HG02840 (cell line): Measurements from ENCODE around the gene GFER.
A peak's percentile ranks its signal among the peaks of the same experiment; 100 is the strongest.

Experiments
- ATAC-seq: cut with Tn5 transposase; IDR thresholded peaks from one replicate; pipeline ENCODE4 v1.9.1; 2021; ENCODE audit warnings: mild to moderate bottlenecking, moderate library complexity, moderate number of reproducible peaks; ENCODE audit not compliant: unreplicated experiment, low FRiP score

GFER gene

DNA sequence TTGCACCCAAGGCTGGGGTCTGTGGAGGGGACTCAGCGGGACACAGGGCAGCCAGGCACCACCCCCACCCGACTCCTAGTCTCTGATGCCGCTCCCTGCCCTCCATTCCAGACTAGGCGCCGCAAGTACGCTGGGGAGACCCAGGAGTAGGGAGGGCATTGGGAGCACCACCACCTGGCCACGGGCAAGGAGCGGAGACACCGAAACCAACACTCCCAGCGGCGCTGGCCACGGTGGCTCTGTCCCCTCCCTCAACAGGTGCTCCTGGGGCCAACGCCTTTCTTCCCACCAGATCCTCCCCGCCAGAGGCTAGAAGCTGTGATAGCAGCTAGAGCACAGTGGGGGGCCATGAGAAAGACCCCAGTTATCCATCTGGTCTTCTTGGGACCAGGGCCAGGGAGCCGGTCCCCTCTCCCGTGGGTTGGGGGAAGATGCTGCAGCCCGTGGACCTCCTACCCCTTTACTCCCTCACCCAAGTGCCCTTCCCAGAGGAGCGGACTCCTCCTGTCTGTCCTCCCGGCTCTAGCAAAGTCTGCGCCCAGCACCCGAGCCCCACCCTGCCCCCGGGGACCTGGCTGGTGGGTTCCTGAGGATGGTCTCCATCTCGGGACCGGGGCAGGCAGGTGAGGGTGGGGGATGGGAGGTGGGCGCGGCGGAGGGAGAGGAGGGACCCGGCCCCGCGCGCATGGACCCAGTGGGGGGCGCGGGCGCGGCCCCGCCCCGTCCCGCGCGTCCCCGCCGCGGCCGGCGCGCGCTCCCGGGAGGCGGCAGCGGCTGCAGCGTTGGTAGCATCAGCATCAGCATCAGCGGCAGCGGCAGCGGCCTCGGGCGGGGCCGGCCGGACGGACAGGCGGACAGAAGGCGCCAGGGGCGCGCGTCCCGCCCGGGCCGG is 5.5 kb downstream of the GFER start, which contains the start of gene SYNGR3:
Gene SYNGR3, plus strand, starts transcription at position 762 of the 892 bp plus-strand sequence. CDS start 133 bp downstream, outside the sequence.
- ATAC-seq = no peak

- no peak for ATAC-seq
Measured at GRCh38 chr16:1990101-1990350, 6.0 kb downstream of the GFER start.

DNA sequence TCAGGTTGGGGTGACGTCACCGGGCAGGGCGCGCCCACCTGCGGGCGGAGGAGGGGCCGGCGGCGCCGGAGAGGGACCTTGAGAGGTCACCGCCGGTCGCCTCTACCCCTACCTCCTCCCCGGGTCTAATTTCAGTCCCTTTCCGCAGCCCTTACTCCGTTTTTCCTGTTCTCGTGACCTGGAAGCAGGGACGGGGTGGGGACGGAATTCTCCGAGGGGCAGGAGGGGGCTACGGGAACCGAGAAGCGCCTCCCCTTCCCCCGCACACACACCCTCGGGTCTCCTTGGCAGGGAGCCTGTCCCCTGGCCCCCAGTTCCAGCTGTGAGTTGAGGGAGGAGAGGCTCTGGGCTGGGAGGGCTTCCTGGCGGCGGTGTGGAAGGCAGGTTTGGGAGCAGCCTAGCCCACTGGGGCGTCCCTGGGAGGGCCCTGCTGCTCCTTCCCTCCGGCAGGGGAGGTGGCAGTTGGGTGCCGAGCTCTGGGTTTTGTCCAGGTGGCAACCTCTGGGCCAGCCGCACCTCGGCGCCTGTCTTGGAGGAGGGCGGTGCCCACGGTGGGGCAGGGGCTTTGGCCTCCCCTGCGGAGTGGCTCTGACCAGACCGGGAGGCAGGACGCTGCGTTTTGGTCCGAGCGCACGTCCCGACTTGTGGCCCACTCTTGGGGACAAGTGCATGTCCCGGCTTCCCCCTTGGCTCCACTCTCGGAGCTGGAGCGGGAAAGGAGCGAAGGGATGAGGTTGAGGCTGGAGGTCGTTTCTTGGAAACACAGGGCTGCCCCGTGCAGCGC is 6.5 kb downstream of the GFER start:
- ATAC-seq = peak; percentile 1

DNA sequence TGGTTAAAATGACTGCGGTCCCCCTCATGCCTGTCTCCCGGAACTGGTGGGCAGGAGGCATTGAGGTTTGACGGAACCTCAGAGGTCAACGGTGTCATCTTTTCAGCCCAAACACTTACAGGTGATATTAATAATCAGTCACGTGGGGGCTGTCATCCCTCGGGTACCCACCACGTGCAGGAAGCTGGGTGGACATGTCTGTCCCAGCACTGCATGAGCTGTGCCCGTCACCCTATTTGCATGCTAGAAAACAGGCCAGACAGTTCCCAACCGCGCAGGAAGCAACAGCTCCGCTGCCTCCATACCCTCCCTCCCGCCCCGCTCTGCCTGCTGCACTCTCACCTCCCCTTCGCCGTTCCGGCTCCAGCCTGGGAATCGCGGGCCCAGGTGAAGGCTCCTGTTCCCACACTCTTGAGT is 7.2 kb downstream of the GFER start:
- peak; percentile 34 for ATAC-seq

GRCh38 chr16:1991588-1991947 is 7.6 kb downstream of the GFER start:
- ATAC-seq = peak; percentile 36

DNA sequence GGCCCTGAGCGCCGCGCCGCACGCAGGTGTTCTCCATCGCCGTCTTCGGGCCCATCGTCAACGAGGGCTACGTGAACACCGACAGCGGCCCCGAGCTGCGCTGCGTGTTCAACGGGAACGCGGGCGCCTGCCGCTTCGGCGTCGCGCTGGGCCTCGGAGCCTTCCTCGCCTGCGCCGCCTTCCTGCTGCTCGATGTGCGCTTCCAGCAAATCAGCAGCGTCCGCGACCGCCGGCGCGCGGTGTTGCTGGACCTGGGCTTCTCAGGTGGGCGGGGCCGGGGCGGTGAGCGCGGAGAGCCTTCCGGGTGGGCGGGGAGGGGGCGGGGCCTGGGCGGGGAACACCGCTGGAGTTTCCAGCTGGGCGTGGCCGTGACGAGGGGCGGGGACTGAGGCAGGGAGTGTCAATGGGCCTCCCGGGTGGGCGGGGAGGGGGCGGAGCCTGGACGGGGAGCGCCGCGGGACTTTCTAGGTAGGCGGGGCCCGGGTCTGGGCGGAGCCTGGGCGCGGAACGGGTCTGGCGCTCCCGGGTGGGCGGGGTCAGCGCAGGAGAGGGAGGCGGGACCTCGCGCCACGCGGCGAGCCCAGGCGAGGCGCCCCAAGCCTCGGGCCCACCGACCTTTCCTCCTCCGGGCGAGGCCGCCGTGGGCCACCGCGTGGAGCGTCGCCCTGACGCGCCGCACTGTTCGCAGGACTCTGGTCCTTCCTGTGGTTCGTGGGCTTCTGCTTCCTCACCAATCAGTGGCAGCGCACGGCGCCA is 8.1 kb downstream of the GFER start:
- peak; percentile 50 for ATAC-seq

DNA sequence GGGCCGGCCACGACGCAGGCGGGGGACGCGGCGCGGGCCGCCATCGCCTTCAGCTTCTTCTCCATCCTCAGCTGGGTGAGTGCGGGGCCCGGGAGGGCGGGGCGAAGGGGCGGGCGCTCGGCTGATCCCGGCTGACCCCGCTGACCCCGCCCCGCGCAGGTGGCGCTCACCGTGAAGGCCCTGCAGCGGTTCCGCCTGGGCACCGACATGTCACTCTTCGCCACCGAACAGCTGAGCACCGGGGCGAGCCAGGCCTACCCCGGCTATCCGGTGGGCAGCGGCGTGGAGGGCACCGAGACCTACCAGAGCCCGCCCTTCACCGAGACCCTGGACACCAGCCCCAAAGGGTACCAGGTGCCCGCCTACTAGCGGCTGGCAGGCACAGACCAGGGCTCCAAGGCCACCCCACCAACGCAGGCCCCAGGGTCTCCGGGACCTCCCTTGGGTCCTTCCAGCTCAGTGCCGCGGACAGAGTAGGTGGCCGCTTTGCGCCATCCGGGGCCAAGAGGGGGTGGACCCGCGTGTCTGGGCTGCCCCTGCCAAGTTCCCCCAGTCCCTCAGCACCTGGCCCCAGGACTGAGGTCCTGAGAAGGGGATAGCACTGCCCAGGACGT is 8.8 kb downstream of the GFER start:
- no peak for ATAC-seq

DNA sequence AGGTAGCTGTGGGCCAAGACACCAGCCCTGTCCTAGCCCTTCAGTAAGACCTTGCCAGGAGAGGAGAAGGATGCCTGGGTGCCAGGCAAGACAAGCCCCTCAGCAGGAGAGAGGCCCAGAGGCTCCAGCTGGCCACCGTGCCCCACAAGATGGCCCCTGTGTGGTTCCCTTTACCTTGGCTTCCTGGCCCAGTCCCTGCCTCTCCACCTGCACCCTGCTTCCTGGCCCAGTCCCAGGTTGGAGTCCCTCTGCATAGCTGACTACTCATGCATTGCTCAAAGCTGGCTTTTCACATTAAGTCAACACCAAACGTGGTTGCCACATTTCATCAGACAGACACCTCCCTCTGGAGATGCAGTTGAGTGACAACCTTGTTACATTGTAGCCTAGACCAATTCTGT is 9.7 kb downstream of the GFER start:
- no peak for ATAC-seq

- no peak for ATAC-seq
Measured at GRCh38 chr16:1997494-1998359, 13.7 kb downstream of the GFER start.

GRCh38 chr16:1998360-1998835 is 14.4 kb downstream of the GFER start:
- no peak for ATAC-seq

DNA sequence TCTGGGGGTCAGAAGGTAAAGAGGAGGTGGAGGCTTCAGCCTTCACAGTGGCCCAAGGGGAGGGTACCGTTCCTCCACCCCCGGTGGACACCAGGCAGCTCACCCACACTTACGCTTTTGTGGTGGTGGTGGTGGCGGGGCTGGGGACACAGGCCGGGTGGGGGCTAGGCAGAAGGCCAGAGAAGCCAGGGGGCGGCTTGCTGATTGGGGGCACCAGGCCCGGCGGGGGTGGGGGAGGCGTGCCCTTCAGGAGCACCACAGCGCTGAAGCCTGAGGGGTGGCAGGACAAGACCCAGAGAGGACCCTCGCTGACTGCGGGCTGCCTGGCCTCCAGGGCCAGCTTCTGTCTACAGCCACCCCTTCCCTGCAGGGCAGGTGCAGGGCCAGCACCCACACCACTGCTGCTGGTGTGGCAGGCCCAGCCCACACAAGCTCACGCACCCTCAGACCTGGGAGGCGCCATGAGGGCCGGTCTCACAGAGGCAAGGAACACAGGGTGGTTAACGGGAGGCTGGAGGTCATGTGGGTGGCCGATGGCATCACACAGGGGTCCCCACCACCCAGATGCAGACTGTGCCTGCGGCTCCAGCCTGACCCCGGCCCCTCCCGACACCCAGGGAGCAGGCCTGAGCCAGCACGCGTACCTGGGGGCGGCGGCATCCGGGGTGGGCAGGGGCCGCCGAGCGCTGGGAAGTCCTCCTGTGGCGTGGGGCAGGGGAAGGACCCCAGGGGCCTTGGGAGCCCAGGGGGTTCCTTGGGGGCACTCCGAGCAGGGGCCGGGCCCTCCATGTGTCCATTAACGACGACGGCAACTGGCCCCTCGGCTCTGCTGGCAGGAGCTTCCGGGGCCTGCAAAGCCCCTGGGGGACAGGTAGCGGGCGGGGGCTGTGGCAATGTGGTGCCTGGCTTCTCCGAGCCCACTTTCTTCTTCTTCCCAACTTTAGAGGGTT is 15.1 kb downstream of the GFER start:
- no peak for ATAC-seq

GRCh38 chr16:1999866-2000514 is 16.0 kb downstream of the GFER start:
- no peak for ATAC-seq

DNA sequence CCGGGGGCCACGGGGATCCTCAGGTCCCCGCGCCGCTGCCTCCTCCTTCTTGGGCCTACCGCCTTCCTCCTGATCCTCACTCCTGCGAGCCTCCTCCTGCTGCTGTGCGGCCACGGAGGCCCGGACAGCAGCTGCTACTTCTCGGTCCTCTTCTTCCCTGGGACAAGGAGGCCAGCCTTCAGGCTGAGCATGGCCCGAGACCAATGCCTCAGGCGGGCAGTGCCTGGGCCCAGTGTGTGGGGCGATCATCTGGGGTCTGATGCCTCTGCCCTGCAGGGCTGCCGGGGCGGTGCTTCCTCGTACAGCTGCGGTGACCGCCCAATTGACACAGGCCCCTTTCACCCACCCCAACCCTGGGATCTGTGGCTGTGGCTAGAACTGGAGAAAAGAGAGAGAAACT is 17.0 kb downstream of the GFER start:
- no peak for ATAC-seq

- no peak for ATAC-seq
Measured at GRCh38 chr16:2001456-2002355, 17.7 kb downstream of the GFER start.

- ATAC-seq = no peak
Measured at GRCh38 chr16:2002406-2003230, 18.6 kb downstream of the GFER start.

- ATAC-seq = no peak
Measured at GRCh38 chr16:2003231-2003826, 19.3 kb downstream of the GFER start.
